SU-DHL-6 (cell line): ENCODE measurements around the gene NUTM2D.
"Not testable (repeated sequence)": the region's sequence is repeated elsewhere in the genome, so short reads cannot be mapped to it uniquely, and the experiment has no call there.

Source experiments
- H2AFZ ChIP-seq: fragments of 200-600 bp; sonication (generic); 2 replicates; pipeline ENCODE4 v1.6.1; 2014; ENCODE audit warnings: low read depth, mild to moderate bottlenecking, moderate library complexity, mixed read lengths, antibody characterized with exemption, low read length; ENCODE audit not compliant: severe bottlenecking
- H3F3A ChIP-seq: fragments of 200-600 bp; shearing (Covaris generic); 2 replicates; pipeline ENCODE4 v1.6.0; 2016; ENCODE audit warnings: antibody characterized with exemption, mild to moderate bottlenecking; ENCODE audit not compliant: insufficient read depth
- H3K27ac ChIP-seq: fragments of 200-600 bp; sonication (generic); 2 replicates; pipeline ENCODE4 v1.5.1; 2016; ENCODE audit warnings: low read depth, mild to moderate bottlenecking, low read length, moderate library complexity, mixed read lengths
- H3K27me3 ChIP-seq: fragments of 200-600 bp; sonication (generic), shearing (Covaris generic); 2 replicates; pipeline ENCODE4 v1.6.0; 2014; ENCODE audit warnings: mild to moderate bottlenecking, low read length
- H3K36me3 ChIP-seq: fragments of 200-600 bp; sonication (generic); 2 replicates; pipeline ENCODE4 v1.6.1; 2014; ENCODE audit warnings: mild to moderate bottlenecking, low read length, mixed read lengths
- H3K4me2 ChIP-seq: fragments of 300-600, 200-600 bp; shearing (Covaris generic), sonication (generic); 2 replicates; pipeline ENCODE4 v1.6.0; 2014; ENCODE audit warnings: low read length, low read depth, mild to moderate bottlenecking; ENCODE audit not compliant: poor library complexity, severe bottlenecking
- H3K4me3 ChIP-seq: fragments of 200-600 bp; sonication (generic); 2 replicates; pipeline ENCODE4 v1.5.1; 2014; ENCODE audit warnings: antibody characterized with exemption, low read length, mild to moderate bottlenecking, mixed read lengths; ENCODE audit not compliant: insufficient read depth, poor library complexity, severe bottlenecking
- H3K79me2 ChIP-seq: fragments of 200-600 bp; sonication (generic); 2 replicates; pipeline ENCODE4 v1.6.1; 2014; ENCODE audit warnings: mild to moderate bottlenecking, low read length, moderate library complexity; ENCODE audit not compliant: insufficient read depth
- H3K9ac ChIP-seq: fragments of 200-600 bp; sonication (generic); 2 replicates; pipeline ENCODE4 v1.7.0; 2014; ENCODE audit warnings: mild to moderate bottlenecking, low read length
- H3K9me2 ChIP-seq: fragments of 200-600 bp; sonication (generic); replicated peaks from 2 replicates; pipeline ENCODE4 v1.6.1; 2014; ENCODE audit warnings: low read length; ENCODE audit not compliant: insufficient read depth
- H3K9me3 ChIP-seq: fragments of 200-600 bp; sonication (generic); 2 replicates; pipeline ENCODE4 v1.6.1; 2014; ENCODE audit warnings: low read length, mixed read lengths; ENCODE audit not compliant: insufficient read depth
- H4K20me1 ChIP-seq: fragments of 200-600 bp; sonication (generic); 2 replicates; pipeline ENCODE4 v1.6.1; 2014; ENCODE audit warnings: low read depth, mild to moderate bottlenecking, antibody characterized with exemption, low read length, moderate library complexity, mixed read lengths

NUTM2D gene

GRCh38 chr10:87357444-87357843 lies at the start of gene NUTM2D:
Gene NUTM2D (plus strand): TSS chr10:87357744. CDS start chr10:87358266, 522 bp downstream.
- not testable (repeated sequence) for H3K27ac ChIP-seq, H3K36me3 ChIP-seq

DNA sequence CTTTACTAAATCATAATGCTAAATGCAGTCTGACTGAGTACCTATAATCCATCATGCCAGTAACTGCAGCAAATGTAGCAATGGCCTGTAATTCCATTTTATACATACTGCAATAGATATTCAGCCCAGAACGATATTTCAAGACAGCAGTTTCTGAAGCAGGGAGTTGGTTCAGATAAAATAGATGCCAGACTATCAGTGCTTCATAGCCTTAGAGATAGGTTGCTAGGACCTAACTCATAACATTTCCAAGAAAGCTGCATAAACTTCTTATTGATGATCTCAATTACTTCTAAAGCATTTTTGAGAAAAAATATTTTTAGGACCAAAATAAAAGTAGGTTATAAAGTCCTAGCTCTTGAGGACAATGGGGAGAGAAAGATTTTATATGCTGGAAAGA lies 48.8 kb upstream of the NUTM2D start:
- H3K27me3 ChIP-seq, H3K9ac ChIP-seq, H3K27ac ChIP-seq, H2AFZ ChIP-seq, H4K20me1 ChIP-seq, H3K4me3 ChIP-seq, H3K9me2 ChIP-seq, H3K4me2 ChIP-seq, H3K79me2 ChIP-seq, H3K9me3 ChIP-seq, H3F3A ChIP-seq, H3K36me3 ChIP-seq: not testable (repeated sequence)

More at GRCh38 chr10:87357444-87357843, at the start of gene NUTM2D:
- H4K20me1 ChIP-seq, H2AFZ ChIP-seq, H3K4me2 ChIP-seq, H3K27me3 ChIP-seq, H3K9ac ChIP-seq, H3K9me2 ChIP-seq, H3F3A ChIP-seq, H3K9me3 ChIP-seq, H3K79me2 ChIP-seq, H3K4me3 ChIP-seq: not testable (repeated sequence)

- not testable (repeated sequence) for H4K20me1 ChIP-seq, H3K9me2 ChIP-seq, H3K9me3 ChIP-seq, H3K4me2 ChIP-seq, H3K36me3 ChIP-seq, H3K79me2 ChIP-seq, H2AFZ ChIP-seq, H3K27me3 ChIP-seq, H3K9ac ChIP-seq, H3K27ac ChIP-seq, H3F3A ChIP-seq, H3K4me3 ChIP-seq
Measured at GRCh38 chr10:87309657-87310056, 47.9 kb upstream of the NUTM2D start.

DNA sequence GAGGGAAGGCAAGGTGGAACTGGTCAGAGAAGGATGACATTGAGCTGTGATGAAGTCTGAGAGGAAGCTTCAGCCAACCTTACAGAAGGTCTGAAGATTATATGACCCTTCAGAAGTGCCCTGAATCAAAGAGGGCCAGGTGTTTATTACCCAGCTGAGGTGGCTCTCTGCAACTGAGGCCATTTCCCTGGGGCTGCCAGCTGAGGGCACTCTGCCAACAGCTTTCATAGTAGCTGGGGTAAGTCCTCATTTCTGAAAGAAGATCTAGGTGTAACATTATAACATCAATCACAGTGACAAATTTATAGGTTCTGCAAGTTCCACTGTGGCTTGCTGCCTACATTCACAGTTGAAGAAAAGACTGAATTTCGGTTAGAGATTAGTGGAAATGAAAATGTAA lies 46.0 kb upstream of the NUTM2D start:
- not testable (repeated sequence) for H3K9me2 ChIP-seq, H3K4me3 ChIP-seq, H3K36me3 ChIP-seq, H3K9ac ChIP-seq, H3K27ac ChIP-seq, H3K9me3 ChIP-seq, H4K20me1 ChIP-seq, H3K4me2 ChIP-seq, H3F3A ChIP-seq, H3K27me3 ChIP-seq, H2AFZ ChIP-seq, H3K79me2 ChIP-seq

DNA sequence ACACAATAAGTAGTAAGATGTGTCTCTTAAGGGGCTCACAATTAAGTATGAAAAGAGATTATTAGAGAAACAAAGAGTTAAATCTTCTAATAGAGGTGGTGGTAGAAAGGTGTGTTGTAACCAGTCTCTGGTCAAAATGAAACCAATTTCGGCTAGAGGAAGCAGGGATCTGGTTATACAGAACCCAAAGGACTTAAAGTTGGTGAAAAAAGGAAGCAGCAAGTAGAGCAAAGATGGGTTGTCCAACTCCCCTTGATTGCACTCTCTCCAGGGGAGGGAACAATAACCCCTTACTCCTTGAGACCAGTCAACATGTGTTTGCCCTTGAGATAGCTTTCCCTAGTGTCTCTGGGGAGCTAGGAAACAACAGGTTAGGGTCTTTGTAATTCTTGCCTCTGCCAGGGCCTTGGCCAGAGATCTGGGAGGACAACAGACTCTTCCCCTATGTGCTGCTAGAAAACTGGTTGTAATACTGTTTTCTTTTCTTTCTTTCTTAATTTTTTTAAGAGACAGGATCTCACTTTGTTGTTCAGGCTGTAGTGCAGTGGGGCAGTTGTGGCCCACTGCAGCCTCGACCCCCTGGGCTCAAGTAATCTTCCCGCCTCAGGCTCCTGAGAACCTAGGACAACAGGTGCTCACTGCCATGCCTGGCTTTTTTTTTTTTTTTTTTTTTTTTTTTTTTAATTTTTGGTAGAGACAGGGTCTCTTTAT lies 43.7 kb upstream of the NUTM2D start:
- not testable (repeated sequence) for H2AFZ ChIP-seq, H3K79me2 ChIP-seq, H3K4me2 ChIP-seq

GRCh38 chr10:87314360-87314973 lies 43.1 kb upstream of the NUTM2D start:
- H3K4me3 ChIP-seq, H3K27me3 ChIP-seq, H3K4me2 ChIP-seq, H3K9me3 ChIP-seq, H3K9ac ChIP-seq, H4K20me1 ChIP-seq, H3K79me2 ChIP-seq, H3K27ac ChIP-seq, H3F3A ChIP-seq, H3K36me3 ChIP-seq, H2AFZ ChIP-seq, H3K9me2 ChIP-seq: not testable (repeated sequence)

More for the DNA sequence above, 43.7 kb upstream of the NUTM2D start:
- H3K27ac ChIP-seq, H3K27me3 ChIP-seq, H3K36me3 ChIP-seq, H3K9ac ChIP-seq, H3K9me3 ChIP-seq, H3K9me2 ChIP-seq, H3F3A ChIP-seq, H3K4me3 ChIP-seq, H4K20me1 ChIP-seq: not testable (repeated sequence)

DNA sequence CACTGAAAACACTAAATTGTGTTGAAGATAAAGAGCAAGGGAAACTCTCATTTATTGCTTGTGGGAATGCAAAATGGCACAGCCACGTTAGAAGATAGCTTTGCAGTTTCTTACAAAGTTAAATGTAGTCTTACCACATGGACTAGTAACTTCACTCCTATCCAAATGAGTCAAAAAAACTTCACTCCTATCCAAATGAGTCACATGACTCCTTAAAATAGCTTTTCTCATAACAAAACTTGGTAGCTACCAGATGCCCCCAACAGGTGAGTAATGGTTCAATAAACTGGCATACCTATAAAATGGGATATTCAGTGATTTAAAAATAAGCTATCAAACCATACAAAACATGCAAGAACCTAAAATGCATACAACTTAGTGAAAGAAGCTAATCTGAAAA lies 36.0 kb upstream of the NUTM2D start:
- H3K4me2 ChIP-seq, H3K27me3 ChIP-seq, H3K36me3 ChIP-seq, H3K79me2 ChIP-seq, H3K27ac ChIP-seq, H4K20me1 ChIP-seq, H3F3A ChIP-seq, H3K9ac ChIP-seq, H3K9me3 ChIP-seq, H3K4me3 ChIP-seq, H2AFZ ChIP-seq, H3K9me2 ChIP-seq: not testable (repeated sequence)

DNA sequence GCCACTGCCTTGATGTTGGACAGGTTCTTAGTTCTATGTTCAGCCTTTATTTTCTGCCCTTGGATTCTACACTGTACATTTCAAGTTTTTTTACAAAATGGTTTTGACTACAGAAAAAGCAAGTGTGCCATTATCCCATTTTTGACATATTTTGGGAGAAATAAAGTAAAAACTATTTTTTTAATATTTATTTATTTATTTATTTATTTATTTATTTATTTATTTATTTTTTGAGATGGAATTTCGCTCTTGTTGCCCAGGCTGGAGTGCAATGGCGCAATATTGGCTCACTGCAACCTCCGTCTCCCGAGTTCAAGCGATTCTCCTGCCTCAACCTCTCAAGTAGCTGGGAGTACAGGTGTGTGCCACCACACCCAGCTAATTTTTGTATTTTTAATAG lies 33.0 kb upstream of the NUTM2D start:
- H3K36me3 ChIP-seq, H3K9me2 ChIP-seq, H3F3A ChIP-seq, H3K9me3 ChIP-seq, H3K4me3 ChIP-seq, H3K79me2 ChIP-seq, H3K27ac ChIP-seq, H3K27me3 ChIP-seq, H3K9ac ChIP-seq, H3K4me2 ChIP-seq, H2AFZ ChIP-seq, H4K20me1 ChIP-seq: not testable (repeated sequence)
